ENCODE results near the gene SETD2.
"Not testable (repeated sequence)": the region's sequence is repeated elsewhere in the genome, so short reads cannot be mapped to it uniquely, and the experiment has no call there.

- TF ChIP-seq POLR2A, CTCF, POLR2AphosphoS5 (IDR thresholded peaks at IDR 0.05): not testable (repeated sequence)
Measured at GRCh38 chr3:47180011-47180410, 16.1 kb upstream of the SETD2 start.
